Endothelial cell of umbilical vein (primary cell): ENCODE measurements around the gene SLC39A9. TPM values are rescaled to one million over a fixed set of nuclear protein-coding genes. Genes with fewer than 3 reads are reported as not detected.

Source experiments
- BruUV-seq: library from RNA; stranded (reverse); fragments of 400-500 nt; replicated peaks from 2 replicates; lab custom pipeline; 2021; lab: Mats Ljungman, UMichigan
- CTCF ChIA-PET: fragments of 300-600, 350-600 bp; sonication (Branson Sonifier 250); formaldehyde crosslinking; loops from one replicate; lab custom pipeline; 2021; ENCODE audit warnings: antibody characterized with exemption, inconsistent platforms; lab: Charles Lee
- POLR2A ChIA-PET: fragments of 300-600, 350-600 bp; sonication (Branson Sonifier 250); formaldehyde crosslinking; loops from one replicate; lab custom pipeline; 2021; ENCODE audit warnings: antibody characterized with exemption, inconsistent platforms; lab: Charles Lee
- DNase-seq: peaks from one replicate; pipeline ENCODE4 v3.0.0-alpha.2; 2011; ENCODE audit warnings: low read depth, low spot score
- FAIRE-seq: peaks from 2 replicates; lab custom pipeline; 2011; peaks lifted over from hg19 to GRCh38; lab: Jason Lieb, UNC
- H2AFZ ChIP-seq: 2 replicates; pipeline ENCODE4 v1.6.0; 2012; ENCODE audit warnings: low read depth, low read length, control low read depth, inconsistent platforms
- H3K27ac ChIP-seq: 2 replicates; pipeline ENCODE4 v1.5.1; 2011; ENCODE audit warnings: low read depth, mild to moderate bottlenecking, control low read depth, low read length, moderate library complexity; ENCODE audit not compliant: insufficient read depth
- H3K27me3 ChIP-seq, 2 experiments: 2 replicates each; pipeline versions ENCODE4 v1.6.0 to v1.6.1; 2011; ENCODE audit warnings: low read length in 2 of 2, mixed read lengths in 1 of 2; ENCODE audit not compliant: control insufficient read depth in 2 of 2, insufficient read depth in 2 of 2
- H3K36me3 ChIP-seq, 2 experiments: 2 replicates in 1 of 2; 3 replicates in 1 of 2; pipeline ENCODE4 v1.5.1; 2011; ENCODE audit warnings: low read length in 2 of 2, mild to moderate bottlenecking in 1 of 2, moderate library complexity in 1 of 2; ENCODE audit not compliant: control insufficient read depth in 2 of 2, insufficient read depth in 2 of 2; ENCODE audit errors: extremely low read depth in 1 of 2
- H3K4me1 ChIP-seq: 3 replicates; pipeline ENCODE4 v1.5.1; 2011; ENCODE audit warnings: mild to moderate bottlenecking, low read length; ENCODE audit not compliant: control insufficient read depth, insufficient read depth; ENCODE audit errors: extremely low read depth
- H3K4me2 ChIP-seq: 2 replicates; pipeline ENCODE4 v1.6.1; 2011; ENCODE audit warnings: low read length, control low read depth, mixed read lengths; ENCODE audit not compliant: insufficient read depth
- H3K4me3 ChIP-seq, 3 experiments: fragments of 200-600 bp in 1 of 3; sonication (generic), shearing (Covaris generic) in 1 of 3; replicated peaks in 1 of 3; 2 replicates each; pipeline ENCODE4 v1.5.1; 2011 to 2016; ENCODE audit warnings: control low read depth in 3 of 3, low read length in 3 of 3, mild to moderate bottlenecking in 2 of 3, inconsistent platforms in 1 of 3, low read depth in 1 of 3, moderate library complexity in 1 of 3; ENCODE audit not compliant: insufficient read depth in 1 of 3
- H3K79me2 ChIP-seq: 2 replicates; pipeline ENCODE4 v1.6.0; 2012; ENCODE audit warnings: low read length, inconsistent platforms; ENCODE audit not compliant: control insufficient read depth, insufficient read depth
- H3K9ac ChIP-seq: replicated peaks from 2 replicates; pipeline ENCODE3; 2011; ENCODE audit warnings: low read length, control low read depth; ENCODE audit not compliant: insufficient read depth; ENCODE audit errors: extremely low read depth
- H3K9me1 ChIP-seq: replicated peaks from 3 replicates; pipeline ENCODE4 v1.6.0; 2011; ENCODE audit warnings: mild to moderate bottlenecking, low read length; ENCODE audit not compliant: control insufficient read depth, insufficient read depth; ENCODE audit errors: extremely low read depth
- H3K9me3 ChIP-seq: replicated peaks from 2 replicates; pipeline ENCODE4 v1.5.1; 2012; ENCODE audit warnings: low read length, inconsistent platforms; ENCODE audit not compliant: control insufficient read depth, insufficient read depth
- H4K20me1 ChIP-seq: replicated peaks from 2 replicates; pipeline ENCODE3; 2011; ENCODE audit warnings: mild to moderate bottlenecking, low read length; ENCODE audit not compliant: control insufficient read depth, insufficient read depth; ENCODE audit errors: extremely low read depth
- CTCF ChIP-seq, 2 donors: IDR thresholded peaks; 1 replicate in 1 of 2; 2 replicates in 1 of 2; pipeline ENCODE4 v1.5.1; 2011; ENCODE audit warnings: low read length in 2 of 2, mild to moderate bottlenecking in 2 of 2, moderate library complexity in 2 of 2, control low read depth in 1 of 2, inconsistent platforms in 1 of 2, low read depth in 1 of 2; ENCODE audit not compliant: insufficient read depth in 1 of 2; ENCODE audit errors: extremely low read depth in 1 of 2
- EZH2 ChIP-seq: IDR thresholded peaks from 2 replicates; pipeline ENCODE4 v1.6.1; 2012; ENCODE audit warnings: borderline replicate concordance, low read depth, mild to moderate bottlenecking, moderate library complexity, low read length, inconsistent platforms; ENCODE audit not compliant: severe bottlenecking
- FOS ChIP-seq: IDR thresholded peaks from 2 replicates; pipeline ENCODE4 v1.6.1; 2011; ENCODE audit warnings: mild to moderate bottlenecking, low read length, moderate library complexity, borderline replicate concordance; ENCODE audit not compliant: insufficient read depth
- GATA2 ChIP-seq: IDR thresholded peaks from 2 replicates; pipeline ENCODE4 v1.7.0; 2011; ENCODE audit warnings: low read depth, mild to moderate bottlenecking, moderate library complexity, mixed read lengths, low read length; ENCODE audit not compliant: insufficient read length, insufficient read depth
- MAX ChIP-seq: IDR thresholded peaks from 2 replicates; pipeline ENCODE4 v1.6.1; 2011; ENCODE audit not compliant: insufficient read depth, insufficient read length
- POLR2A ChIP-seq: IDR thresholded peaks from 2 replicates; pipeline ENCODE4 v1.6.1; 2012; ENCODE audit warnings: low read depth, mild to moderate bottlenecking, control low read depth, low read length
- dilution Hi-C: fragments of 300-500 bp; cut with MboI; formaldehyde crosslinking; loops from one replicate; pipeline ENCODE4 v1.15.0; 2019; ENCODE audit warnings: low sequenced_read_pairs; ENCODE audit not compliant: extremely low pct_ligation_motif_present
- intact Hi-C: fragments of 100-400 bp; cut with micrococcal nuclease; formaldehyde crosslinking; loops from one replicate; pipeline ENCODE4 v1.10.0; 2022
- polyA plus RNA-seq, 4 experiments: library from polyadenylated mRNA; depleted of rRNA in 3 of 4; stranded (reverse) in 3 of 4; unstranded in 1 of 4; fragments of >200 nt; gene quantifications; 2 replicates each; pipeline versions ENCODE4 v1.2.1 to v1.2.3, GENCODE V29; 2011 to 2012; ENCODE audit warnings: missing spikeins in 1 of 4
- total RNA-seq: library from RNA; stranded (reverse); gene quantifications from 2 replicates; pipeline ENCODE4 v1.2.3, GENCODE V29; 2021

SLC39A9 gene
- total and polyA plus RNA-seq, 2 donors (not counting 3 experiments of a cell fraction or from before 2014, with no cell fraction given): 39.8 to 55.2 TPM

GRCh38 chr14:69487226-69487625, 88.7 kb downstream of the SLC39A9 start:
- intact Hi-C loops (no loop called here), dilution Hi-C loops (no loop called here)
- H3K9ac ChIP-seq: no peak overlapping the region
- H3K27ac ChIP-seq: no peak overlapping the region
- peaks cover 41 to 47% of the 10 kb centered on the region in 2 experiments for H3K27me3 ChIP-seq
- H2AFZ ChIP-seq: no peak overlapping the region
- ChIA-PET CTCF (interaction anchor here (2.2 kb wide), 1 partner anchor 13 kb away, joined by 16 read pairs; no protein-coding TSS in a partner anchor), POLR2A (no interaction called here)
- H3K9me1 ChIP-seq: no peaks in the 10 kb centered on the region
- no peak overlapping the region for H3K4me2 ChIP-seq
- no TSS peak for BruUV-seq
- FAIRE-seq (no peak), DNase-seq (no peak)
- no peaks in the 10 kb centered on the region for H3K36me3 ChIP-seq
- H3K4me3 ChIP-seq: no peak overlapping the region
- no peaks in the 10 kb centered on the region for H4K20me1 ChIP-seq
- H3K9me3 ChIP-seq: no peaks in the 10 kb centered on the region
- TF ChIP-seq GATA2 (no peak), CTCF (IDR thresholded peaks at IDR 0.05; ENCODE audit: extremely low read depth in 1 of 2, insufficient read depth in 1 of 2, low read depth in 1 of 2, low read length in 2 of 2) (no peak), FOS (no peak), POLR2A (no peak), EZH2 (no peak), MAX (no peak)
- no peaks in the 10 kb centered on the region for H3K4me1 ChIP-seq
- H3K79me2 ChIP-seq: no peaks in the 10 kb centered on the region
